Adrenal gland (tissue), 5 donors: ENCODE measurements around the gene SLC45A3.

Source experiments
- POLR2A ChIP-seq, 2 donors: fragments of 450-650 bp; IDR thresholded peaks; one replicate each; pipeline ENCODE4 v1.6.1; 2017; ENCODE audit warnings: antibody characterized with exemption in 2 of 2, mild to moderate bottlenecking in 2 of 2, moderate library complexity in 1 of 2
- TF ChIP-seq, protein P1 (sequence below), 6 experiments: fragments of 450-650 bp in 4 of 6; fragments of 200-600 bp in 2 of 6; sonication (generic) in 1 of 6; IDR thresholded peaks; 1 replicate in 5 of 6; 2 replicates in 1 of 6; pipeline versions ENCODE4 v1.5.1 to v1.8.0; 2016 to 2021; ENCODE audit warnings: antibody characterized with exemption in 6 of 6, mild to moderate bottlenecking in 2 of 6, moderate library complexity in 1 of 6
- donor health status: DM: no; HTN: no; CAD: no.

DNA sequence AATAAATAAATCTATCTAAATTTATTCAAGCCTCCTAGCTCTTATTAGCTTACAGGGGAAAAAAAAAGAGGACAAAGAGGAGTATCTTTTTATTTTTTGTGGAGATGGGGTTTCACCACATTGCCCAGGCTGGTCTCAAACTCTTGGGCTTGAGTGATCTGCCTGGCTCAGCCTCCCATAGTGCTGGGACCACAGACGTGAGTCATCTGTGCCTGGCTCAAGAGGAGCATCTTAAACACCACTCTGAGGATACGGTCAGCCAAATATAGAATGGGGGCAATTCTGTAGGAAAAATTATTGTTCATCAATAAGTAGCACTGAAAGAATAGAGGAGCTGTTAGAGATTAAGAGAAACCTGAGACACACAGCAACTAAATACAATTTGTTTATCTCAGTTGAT lies 24.1 kb downstream of the SLC45A3 start:
- TF ChIP-seq, protein P1, sequence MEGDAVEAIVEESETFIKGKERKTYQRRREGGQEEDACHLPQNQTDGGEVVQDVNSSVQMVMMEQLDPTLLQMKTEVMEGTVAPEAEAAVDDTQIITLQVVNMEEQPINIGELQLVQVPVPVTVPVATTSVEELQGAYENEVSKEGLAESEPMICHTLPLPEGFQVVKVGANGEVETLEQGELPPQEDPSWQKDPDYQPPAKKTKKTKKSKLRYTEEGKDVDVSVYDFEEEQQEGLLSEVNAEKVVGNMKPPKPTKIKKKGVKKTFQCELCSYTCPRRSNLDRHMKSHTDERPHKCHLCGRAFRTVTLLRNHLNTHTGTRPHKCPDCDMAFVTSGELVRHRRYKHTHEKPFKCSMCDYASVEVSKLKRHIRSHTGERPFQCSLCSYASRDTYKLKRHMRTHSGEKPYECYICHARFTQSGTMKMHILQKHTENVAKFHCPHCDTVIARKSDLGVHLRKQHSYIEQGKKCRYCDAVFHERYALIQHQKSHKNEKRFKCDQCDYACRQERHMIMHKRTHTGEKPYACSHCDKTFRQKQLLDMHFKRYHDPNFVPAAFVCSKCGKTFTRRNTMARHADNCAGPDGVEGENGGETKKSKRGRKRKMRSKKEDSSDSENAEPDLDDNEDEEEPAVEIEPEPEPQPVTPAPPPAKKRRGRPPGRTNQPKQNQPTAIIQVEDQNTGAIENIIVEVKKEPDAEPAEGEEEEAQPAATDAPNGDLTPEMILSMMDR (IDR thresholded peaks at IDR 0.05), result no peak
- no peak for TF ChIP-seq POLR2A (IDR thresholded peaks at IDR 0.05)
